GM12878 (cell line): ENCODE measurements around the gene GDAP1L1.

Experiments used
- BHLHE40 ChIP-seq, 2 experiments: fragments of 450-650 bp in 1 of 2; IDR thresholded peaks; 2 replicates each; pipeline ENCODE4 v1.6.1; 2011 to 2017; ENCODE audit warnings: low read depth in 2 of 2, borderline replicate concordance in 1 of 2, improper control_type of control experiment in 1 of 2, low read length in 1 of 2, mild to moderate bottlenecking in 1 of 2
- CBX3 ChIP-seq: fragments of 200-600 bp; sonication (generic); IDR thresholded peaks from 2 replicates; pipeline ENCODE4 v1.6.1; 2016; ENCODE audit warnings: low read depth, borderline replicate concordance
- EP300 ChIP-seq, 2 experiments: fragments of 150-350 bp in 1 of 2; IDR thresholded peaks; 2 replicates each; pipeline ENCODE4 v1.6.1; 2011 to 2012; ENCODE audit warnings: low read depth in 2 of 2, low read length in 2 of 2, borderline replicate concordance in 1 of 2, improper control_type of control experiment in 1 of 2, inconsistent platforms in 1 of 2; ENCODE audit not compliant: control insufficient read depth in 1 of 2
- KDM1A ChIP-seq: fragments of 200-600 bp; sonication (generic); IDR thresholded peaks from 2 replicates; pipeline ENCODE4 v1.6.1; 2016; ENCODE audit warnings: borderline replicate concordance
- POLR2AphosphoS5 ChIP-seq: IDR thresholded peaks from 2 replicates; pipeline ENCODE4 v1.6.1; 2011; ENCODE audit warnings: mild to moderate bottlenecking, low read length, inconsistent platforms
- SREBF1 ChIP-seq: IDR thresholded peaks from 2 replicates; pipeline ENCODE4 v1.6.1; 2012; ENCODE audit warnings: mild to moderate bottlenecking, low read length
- TF ChIP-seq, protein P1 (sequence below), 3 experiments: IDR thresholded peaks in 2 of 3; conservative IDR thresholded peaks in 1 of 3; 2 replicates each; pipeline ENCODE4 v1.5.1; 2011; ENCODE audit warnings: low read depth in 3 of 3, low read length in 3 of 3, mild to moderate bottlenecking in 3 of 3, control low read depth in 2 of 3, moderate library complexity in 2 of 3, inconsistent platforms in 1 of 3, mixed read lengths in 1 of 3; ENCODE audit not compliant: control insufficient read depth in 2 of 3, insufficient read depth in 1 of 3; ENCODE audit errors: extremely low read depth in 1 of 3

GRCh38 chr20:44221368-44221954, 25.6 kb upstream of the GDAP1L1 start:
- TF ChIP-seq CBX3: no peak
- TF ChIP-seq BHLHE40 (IDR thresholded peaks at IDR 0.05; ENCODE audit: borderline replicate concordance in 1 of 2, low read depth in 2 of 2, low read length in 1 of 2): no peak
- TF ChIP-seq KDM1A: no peak
- TF ChIP-seq, protein P1, sequence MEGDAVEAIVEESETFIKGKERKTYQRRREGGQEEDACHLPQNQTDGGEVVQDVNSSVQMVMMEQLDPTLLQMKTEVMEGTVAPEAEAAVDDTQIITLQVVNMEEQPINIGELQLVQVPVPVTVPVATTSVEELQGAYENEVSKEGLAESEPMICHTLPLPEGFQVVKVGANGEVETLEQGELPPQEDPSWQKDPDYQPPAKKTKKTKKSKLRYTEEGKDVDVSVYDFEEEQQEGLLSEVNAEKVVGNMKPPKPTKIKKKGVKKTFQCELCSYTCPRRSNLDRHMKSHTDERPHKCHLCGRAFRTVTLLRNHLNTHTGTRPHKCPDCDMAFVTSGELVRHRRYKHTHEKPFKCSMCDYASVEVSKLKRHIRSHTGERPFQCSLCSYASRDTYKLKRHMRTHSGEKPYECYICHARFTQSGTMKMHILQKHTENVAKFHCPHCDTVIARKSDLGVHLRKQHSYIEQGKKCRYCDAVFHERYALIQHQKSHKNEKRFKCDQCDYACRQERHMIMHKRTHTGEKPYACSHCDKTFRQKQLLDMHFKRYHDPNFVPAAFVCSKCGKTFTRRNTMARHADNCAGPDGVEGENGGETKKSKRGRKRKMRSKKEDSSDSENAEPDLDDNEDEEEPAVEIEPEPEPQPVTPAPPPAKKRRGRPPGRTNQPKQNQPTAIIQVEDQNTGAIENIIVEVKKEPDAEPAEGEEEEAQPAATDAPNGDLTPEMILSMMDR (IDR thresholded peaks at IDR 0.05 in 2 of 3, conservative IDR thresholded peaks at IDR 0.05 in 1 of 3; ENCODE audit: control insufficient read depth in 2 of 3, extremely low read depth in 1 of 3, insufficient read depth in 1 of 3, low read depth in 3 of 3, low read length in 3 of 3): no peak
- TF ChIP-seq POLR2AphosphoS5: no peak
- TF ChIP-seq SREBF1: no peak
- TF ChIP-seq EP300 (IDR thresholded peaks at IDR 0.05; ENCODE audit: borderline replicate concordance in 1 of 2, control insufficient read depth in 1 of 2, low read depth in 2 of 2, low read length in 2 of 2): no peak
